Bronchial epithelial cell (primary cell): ENCODE results near the gene SCAF4. TPM values are rescaled to one million over a fixed set of nuclear protein-coding genes. Genes with fewer than 3 reads are reported as not detected.

Source experiments
- DNase-seq: peaks from one replicate; pipeline ENCODE4 v3.0.0-alpha.2; 2010; ENCODE audit warnings: low read depth
- FAIRE-seq: peaks from 2 replicates; lab custom pipeline; 2011; peaks lifted over from hg19 to GRCh38; lab: Jason Lieb, UNC
- H3K27me3 ChIP-seq: 2 replicates; pipeline ENCODE4 v1.5.1; 2011; ENCODE audit warnings: low read length; ENCODE audit not compliant: control insufficient read depth, insufficient read depth
- H3K36me3 ChIP-seq: 2 replicates; pipeline ENCODE4 v1.5.1; 2011; ENCODE audit warnings: low read length; ENCODE audit not compliant: control insufficient read depth, insufficient read depth
- H3K4me3 ChIP-seq: 2 replicates; pipeline ENCODE4 v1.5.1; 2011; ENCODE audit warnings: mild to moderate bottlenecking, low read depth, low read length, control low read depth
- total RNA-seq: library from RNA; depleted of rRNA; stranded (reverse); fragments of >200 nt; gene quantifications from 2 replicates; pipeline ENCODE4 v1.2.1, GENCODE V29; 2014
- TF ChIP-seq, protein P1 (sequence below): IDR thresholded peaks from 2 replicates; pipeline ENCODE4 v1.5.1; 2011; ENCODE audit warnings: mild to moderate bottlenecking, moderate library complexity, low read length, control low read depth, inconsistent platforms; ENCODE audit not compliant: insufficient read depth, severe bottlenecking

The SCAF4 gene
- total RNA-seq, 1 donor from 2014 or later, result 2.9 TPM

- TF ChIP-seq, protein P1, sequence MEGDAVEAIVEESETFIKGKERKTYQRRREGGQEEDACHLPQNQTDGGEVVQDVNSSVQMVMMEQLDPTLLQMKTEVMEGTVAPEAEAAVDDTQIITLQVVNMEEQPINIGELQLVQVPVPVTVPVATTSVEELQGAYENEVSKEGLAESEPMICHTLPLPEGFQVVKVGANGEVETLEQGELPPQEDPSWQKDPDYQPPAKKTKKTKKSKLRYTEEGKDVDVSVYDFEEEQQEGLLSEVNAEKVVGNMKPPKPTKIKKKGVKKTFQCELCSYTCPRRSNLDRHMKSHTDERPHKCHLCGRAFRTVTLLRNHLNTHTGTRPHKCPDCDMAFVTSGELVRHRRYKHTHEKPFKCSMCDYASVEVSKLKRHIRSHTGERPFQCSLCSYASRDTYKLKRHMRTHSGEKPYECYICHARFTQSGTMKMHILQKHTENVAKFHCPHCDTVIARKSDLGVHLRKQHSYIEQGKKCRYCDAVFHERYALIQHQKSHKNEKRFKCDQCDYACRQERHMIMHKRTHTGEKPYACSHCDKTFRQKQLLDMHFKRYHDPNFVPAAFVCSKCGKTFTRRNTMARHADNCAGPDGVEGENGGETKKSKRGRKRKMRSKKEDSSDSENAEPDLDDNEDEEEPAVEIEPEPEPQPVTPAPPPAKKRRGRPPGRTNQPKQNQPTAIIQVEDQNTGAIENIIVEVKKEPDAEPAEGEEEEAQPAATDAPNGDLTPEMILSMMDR, result no peak
- Histone ChIP-seq H3K4me3 (no peak overlapping the region), H3K36me3 (peaks cover 10% of the 10 kb centered on the region), H3K27me3 (no peaks in the 10 kb centered on the region)
- no peak for FAIRE-seq
- DNase-seq, result no peak
Observed at GRCh38 chr21:31683029-31683428, 48.9 kb downstream of the SCAF4 start.

DNA sequence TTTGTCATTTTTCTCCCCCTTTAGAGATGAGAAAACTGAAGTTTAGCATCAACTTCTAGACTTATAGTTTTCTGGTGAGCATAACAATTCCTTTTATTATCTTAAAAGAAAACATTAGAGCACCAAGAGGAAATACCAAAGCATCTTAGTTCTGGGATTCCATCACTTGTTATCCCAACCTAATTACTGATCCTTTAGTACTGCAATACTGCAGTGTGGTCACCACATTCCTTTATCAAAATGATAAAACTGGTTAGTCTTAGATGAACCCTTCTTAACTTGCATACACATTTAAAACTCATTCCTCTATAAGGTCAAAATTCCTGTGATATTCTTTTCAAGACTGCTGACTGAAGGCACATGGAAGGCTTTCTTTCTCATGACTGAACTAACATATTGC lies 49.3 kb downstream of the SCAF4 start:
- FAIRE-seq (no peak), DNase-seq (no peak)
- H3K36me3 ChIP-seq, result peaks cover 10% of the 10 kb centered on the region
- TF ChIP-seq, protein P1, result no peak
- H3K27me3 ChIP-seq, result no peaks in the 10 kb centered on the region
- no peak overlapping the region for H3K4me3 ChIP-seq

- no peak for DNase-seq
- TF ChIP-seq, protein P1, result no peak
- no peak for FAIRE-seq
- Histone ChIP-seq H3K36me3 (peaks cover under 1% of the 10 kb centered on the region), H3K4me3 (no peak overlapping the region), H3K27me3 (no peaks in the 10 kb centered on the region)
Observed at GRCh38 chr21:31678478-31678877, 53.4 kb downstream of the SCAF4 start.

DNA sequence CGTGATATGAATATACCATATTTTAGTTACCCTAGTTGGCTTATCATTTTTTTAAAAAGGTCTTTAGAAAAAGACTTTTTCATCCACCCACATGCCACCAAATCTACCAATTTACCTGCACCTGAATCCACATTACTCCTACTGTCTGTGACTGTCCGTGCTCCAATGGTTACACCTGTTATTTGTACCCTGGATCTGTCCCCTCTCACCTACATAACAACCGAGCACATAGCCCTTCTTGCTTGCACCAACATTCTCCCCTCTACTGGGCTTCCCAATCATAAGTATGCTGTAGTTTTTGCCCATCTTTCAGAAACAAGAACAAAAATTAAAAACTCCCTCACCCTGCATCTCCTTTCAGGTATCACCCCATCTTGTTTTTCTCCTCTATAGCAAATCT lies 54.9 kb downstream of the SCAF4 start:
- no peak for DNase-seq
- Histone ChIP-seq H3K36me3 (peaks cover 2% of the 10 kb centered on the region), H3K4me3 (no peak overlapping the region), H3K27me3 (no peaks in the 10 kb centered on the region)
- FAIRE-seq, result no peak
- TF ChIP-seq, protein P1, result no peak

- H3K4me3 ChIP-seq, result no peak overlapping the region
- DNase-seq (no peak), FAIRE-seq (no peak)
- no peaks in the 10 kb centered on the region for H3K27me3 ChIP-seq
- TF ChIP-seq, protein P1, result no peak
- peaks cover 6% of the 10 kb centered on the region for H3K36me3 ChIP-seq
Observed at GRCh38 chr21:31675960-31676359, 56.0 kb downstream of the SCAF4 start.

- H3K27me3 ChIP-seq, result no peaks in the 10 kb centered on the region
- FAIRE-seq (no peak), DNase-seq (no peak)
- H3K36me3 ChIP-seq, result peaks cover 6% of the 10 kb centered on the region
- H3K4me3 ChIP-seq, result no peak overlapping the region
- TF ChIP-seq, protein P1, result no peak
Observed at GRCh38 chr21:31675318-31675717, 56.6 kb downstream of the SCAF4 start.
